Measurements from ENCODE around the gene NR5A2.

NR5A2 gene

GRCh38 chr1:200116324-200116723, 88.8 kb downstream of the NR5A2 start:
- no peak for TF ChIP-seq CTCF (IDR thresholded peaks at IDR 0.05; ENCODE audit: control insufficient read depth, extremely low read depth, insufficient read depth)
- no peak for DNase-seq (ENCODE audit: low read depth)
- no peak overlapping the region for H3K4me3 ChIP-seq (ENCODE audit: low read depth, low read length)

DNA sequence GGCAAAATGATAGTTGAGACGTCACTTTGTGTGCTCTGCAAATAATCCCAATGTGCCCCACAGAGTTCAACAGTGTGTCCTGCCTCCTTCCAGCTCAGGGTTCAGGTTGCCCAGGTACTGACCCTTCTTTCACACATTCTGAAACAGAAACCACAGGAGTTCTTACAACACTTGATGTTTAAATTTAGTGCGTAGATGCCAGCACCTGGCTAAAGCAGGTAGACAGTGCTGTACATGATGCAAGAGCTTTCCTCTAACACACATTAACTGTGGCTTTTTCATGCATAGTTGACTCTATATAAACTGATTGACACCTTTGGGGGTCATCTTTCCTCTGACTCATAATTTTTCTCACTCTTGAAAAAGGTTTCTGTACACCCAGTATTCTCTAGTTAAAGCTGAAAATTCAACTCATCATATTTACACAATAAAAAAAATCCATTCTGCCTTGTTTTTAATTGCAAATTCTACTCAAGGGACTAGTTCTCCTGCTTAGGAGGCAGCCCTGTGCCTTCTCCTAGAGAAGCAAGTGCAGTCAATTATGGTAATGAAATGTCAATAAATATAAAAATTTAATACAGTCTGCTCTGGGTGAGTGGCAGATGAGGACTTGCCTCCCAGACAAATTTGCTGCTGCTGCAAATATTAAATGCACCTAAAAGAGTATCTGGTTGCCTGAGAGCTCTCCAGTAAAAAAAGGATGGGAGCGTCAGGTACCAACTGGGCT, 91.4 kb downstream of the NR5A2 start:
- TF ChIP-seq CTCF (IDR thresholded peaks at IDR 0.05; ENCODE audit: control insufficient read depth, extremely low read depth, insufficient read depth) = no peak
- no peak overlapping the region for H3K4me3 ChIP-seq (ENCODE audit: low read depth, low read length)
- peak; percentile 43 for DNase-seq (ENCODE audit: low read depth)

DNA sequence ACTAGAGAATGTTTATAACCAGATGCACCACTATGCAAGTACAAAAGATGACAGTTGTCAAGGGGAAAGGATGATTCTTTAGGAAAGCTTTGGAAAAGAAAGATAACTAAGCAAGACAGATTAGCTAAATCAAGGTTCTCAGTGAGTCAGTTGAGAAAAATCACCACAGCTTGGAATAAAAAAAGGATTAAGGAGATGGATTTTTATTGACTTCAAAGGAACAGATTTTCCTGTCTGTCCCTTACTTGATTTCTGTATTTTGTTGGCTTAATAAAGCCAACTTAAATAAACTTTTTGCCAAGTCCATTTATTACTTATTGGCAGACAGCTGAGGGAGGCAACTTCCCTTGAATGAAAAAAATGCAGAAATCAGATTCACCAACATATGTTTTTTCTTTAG, 93.9 kb downstream of the NR5A2 start:
- no peak for TF ChIP-seq CTCF (IDR thresholded peaks at IDR 0.05; ENCODE audit: control insufficient read depth, extremely low read depth, insufficient read depth)
- peak; percentile 46 for DNase-seq (ENCODE audit: low read depth)
- no peak overlapping the region for H3K4me3 ChIP-seq (ENCODE audit: low read depth, low read length)

- TF ChIP-seq CTCF (IDR thresholded peaks at IDR 0.05; ENCODE audit: control insufficient read depth, extremely low read depth, insufficient read depth) = no peak
- no peak for DNase-seq (ENCODE audit: low read depth)
- no peak overlapping the region for H3K4me3 ChIP-seq (ENCODE audit: low read depth, low read length)
Measured at GRCh38 chr1:200124309-200124708, 96.8 kb downstream of the NR5A2 start.

- no peak overlapping the region for H3K4me3 ChIP-seq (ENCODE audit: low read depth, low read length)
- DNase-seq (ENCODE audit: low read depth) = no peak
- TF ChIP-seq CTCF (IDR thresholded peaks at IDR 0.05; ENCODE audit: control insufficient read depth, extremely low read depth, insufficient read depth) = no peak
Measured at GRCh38 chr1:200128081-200128480, 100.6 kb downstream of the NR5A2 start.

- DNase-seq (ENCODE audit: low read depth) = no peak
- no peak for TF ChIP-seq CTCF (IDR thresholded peaks at IDR 0.05; ENCODE audit: control insufficient read depth, extremely low read depth, insufficient read depth)
- H3K4me3 ChIP-seq (ENCODE audit: low read depth, low read length) = no peak overlapping the region
Measured at GRCh38 chr1:200128944-200129879, 101.7 kb downstream of the NR5A2 start.
